ENCODE measurements around the gene ARPP21. TPM values are rescaled to one million over a fixed set of nuclear protein-coding genes. Genes with fewer than 3 reads are reported as not detected.

The ARPP21 gene
- total RNA-seq, 1 donor from 2014 or later: 4.9 TPM

DNA sequence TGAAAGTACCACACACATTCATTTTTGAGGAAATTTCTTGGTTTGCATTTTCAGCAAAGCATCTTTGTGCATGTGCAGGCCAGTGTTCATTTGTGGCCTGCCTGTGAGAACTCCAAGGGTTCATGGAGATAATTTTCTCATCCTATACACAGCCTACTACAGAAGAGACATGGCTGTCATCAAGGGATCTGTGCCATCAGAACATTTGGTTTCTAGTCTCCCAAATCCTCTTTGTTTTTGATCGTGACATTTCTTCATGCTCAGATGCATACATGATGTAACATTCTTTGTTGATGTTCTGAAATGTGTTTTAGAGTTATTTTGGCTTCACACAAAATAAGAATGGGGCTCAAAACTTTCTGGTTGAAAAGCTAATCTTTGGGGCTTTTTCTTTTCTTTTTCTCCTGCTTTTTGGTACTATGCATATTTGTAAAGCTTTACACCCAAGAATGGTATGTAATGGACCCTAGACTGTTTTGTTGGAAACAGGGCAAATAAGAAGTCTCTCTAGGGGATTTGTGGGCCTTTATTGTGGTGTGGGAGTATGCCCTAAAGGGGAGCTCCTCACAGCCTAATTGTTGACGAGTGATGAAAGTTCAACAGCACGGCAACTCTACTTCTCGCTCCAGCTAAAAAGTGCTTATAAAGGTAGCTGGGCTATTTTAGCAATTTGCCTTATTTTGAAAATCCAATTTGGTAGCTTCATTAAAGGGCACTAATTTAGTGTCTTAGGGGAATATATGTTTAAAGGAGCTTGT lies 3.2 kb upstream of the ARPP21 start:
- H3K9me3 Mint-ChIP-seq (ENCODE audit: low read depth): no peaks in the 10 kb centered on the region

GRCh38 chr3:35638251-35638979 lies 910 bp upstream of the ARPP21 start:
- no peaks in the 10 kb centered on the region for H3K36me3 Mint-ChIP-seq (ENCODE audit: low read depth)
- peaks cover 51% of the 10 kb centered on the region for H3K27me3 Mint-ChIP-seq (ENCODE audit: low read depth)
- peak; percentile 61 for DNase-seq (ENCODE audit: low spot score)
- no peaks in the 10 kb centered on the region for H3K9me3 Mint-ChIP-seq (ENCODE audit: low read depth)
- no peak for TF ChIP-seq CTCF (IDR thresholded peaks at IDR 0.05)
- peak overlapping the region; percentile 54 for H3K4me3 Mint-ChIP-seq (ENCODE audit: unreplicated experiment)
- H3K4me1 Mint-ChIP-seq (ENCODE audit: low read depth): peaks cover 27% of the 10 kb centered on the region
- H3K27ac Mint-ChIP-seq (ENCODE audit: unreplicated experiment): no peak overlapping the region

More for the DNA sequence above, 3.2 kb upstream of the ARPP21 start:
- Mint-ChIP-seq H3K4me3 (ENCODE audit: unreplicated experiment) (no peak overlapping the region), H3K4me1 (ENCODE audit: low read depth) (peaks cover 21% of the 10 kb centered on the region), H3K27me3 (ENCODE audit: low read depth) (peaks cover 35% of the 10 kb centered on the region), H3K27ac (ENCODE audit: unreplicated experiment) (no peak overlapping the region), H3K36me3 (ENCODE audit: low read depth) (no peaks in the 10 kb centered on the region)
- no peak for DNase-seq (ENCODE audit: low spot score)
- no peak for TF ChIP-seq CTCF (IDR thresholded peaks at IDR 0.05)

GRCh38 chr3:35638980-35639253 lies 408 bp upstream of the ARPP21 start:
- Mint-ChIP-seq H3K9me3 (ENCODE audit: low read depth) (no peaks in the 10 kb centered on the region), H3K36me3 (ENCODE audit: low read depth) (no peaks in the 10 kb centered on the region), H3K4me3 (ENCODE audit: unreplicated experiment) (peak overlapping the region; percentile 54), H3K27ac (ENCODE audit: unreplicated experiment) (no peak overlapping the region), H3K4me1 (ENCODE audit: low read depth) (peaks cover 24% of the 10 kb centered on the region), H3K27me3 (ENCODE audit: low read depth) (peaks cover 55% of the 10 kb centered on the region)
- no peak for TF ChIP-seq CTCF (IDR thresholded peaks at IDR 0.05)
- DNase-seq (ENCODE audit: low spot score): peak; percentile 61

- TF ChIP-seq CTCF (IDR thresholded peaks at IDR 0.05): no peak
- H3K27ac Mint-ChIP-seq (ENCODE audit: unreplicated experiment): no peak overlapping the region
- H3K4me3 Mint-ChIP-seq (ENCODE audit: unreplicated experiment): peak overlapping the region; percentile 85
- peaks cover 60% of the 10 kb centered on the region for H3K27me3 Mint-ChIP-seq (ENCODE audit: low read depth)
- no peaks in the 10 kb centered on the region for H3K9me3 Mint-ChIP-seq (ENCODE audit: low read depth)
- H3K4me1 Mint-ChIP-seq (ENCODE audit: low read depth): peaks cover 24% of the 10 kb centered on the region
- no peaks in the 10 kb centered on the region for H3K36me3 Mint-ChIP-seq (ENCODE audit: low read depth)
- no peak for DNase-seq (ENCODE audit: low spot score)
These were observed 1.2 kb downstream of the ARPP21 start for GRCh38 chr3:35640190-35641165.

DNA sequence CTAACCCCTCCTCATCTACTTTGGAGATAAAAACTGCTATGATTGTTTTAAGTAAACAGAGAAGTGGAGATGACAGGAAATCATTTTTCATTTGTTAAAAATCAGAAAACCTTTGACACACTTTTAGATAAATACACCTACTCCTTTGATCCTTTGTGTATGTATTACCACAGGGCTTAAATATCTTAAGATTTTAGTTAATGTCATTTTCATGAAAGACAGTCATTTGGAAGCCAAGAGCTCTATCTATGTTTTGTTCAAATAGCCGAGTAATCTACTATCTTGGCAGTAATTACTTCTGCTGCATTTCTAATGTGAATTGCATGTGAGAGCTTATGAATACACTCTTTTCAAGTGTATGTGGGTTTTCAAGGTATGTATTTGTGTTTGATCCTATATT lies 2.0 kb downstream of the ARPP21 start:
- Mint-ChIP-seq H3K36me3 (ENCODE audit: low read depth) (no peaks in the 10 kb centered on the region), H3K4me1 (ENCODE audit: low read depth) (peaks cover 24% of the 10 kb centered on the region), H3K27ac (ENCODE audit: unreplicated experiment) (no peak overlapping the region), H3K9me3 (ENCODE audit: low read depth) (no peaks in the 10 kb centered on the region), H3K4me3 (ENCODE audit: unreplicated experiment) (peak overlapping the region; percentile 85), H3K27me3 (ENCODE audit: low read depth) (peaks cover 64% of the 10 kb centered on the region)
- DNase-seq (ENCODE audit: low spot score): no peak
- no peak for TF ChIP-seq CTCF (IDR thresholded peaks at IDR 0.05)

All from chondrocyte (in vitro differentiated cells).